Fibroblast of upper back skin (primary cell): ENCODE measurements around the gene PLCD1.
A peak's percentile ranks its signal among the peaks of the same experiment; 100 is the strongest.
"Not testable (repeated sequence)": the region's sequence is repeated elsewhere in the genome, so short reads cannot be mapped to it uniquely, and the experiment has no call there.

Experiments used
- DNase-seq: peaks from one replicate; pipeline ENCODE4 v3.0.0-alpha.2; 2013

Gene PLCD1

DNA sequence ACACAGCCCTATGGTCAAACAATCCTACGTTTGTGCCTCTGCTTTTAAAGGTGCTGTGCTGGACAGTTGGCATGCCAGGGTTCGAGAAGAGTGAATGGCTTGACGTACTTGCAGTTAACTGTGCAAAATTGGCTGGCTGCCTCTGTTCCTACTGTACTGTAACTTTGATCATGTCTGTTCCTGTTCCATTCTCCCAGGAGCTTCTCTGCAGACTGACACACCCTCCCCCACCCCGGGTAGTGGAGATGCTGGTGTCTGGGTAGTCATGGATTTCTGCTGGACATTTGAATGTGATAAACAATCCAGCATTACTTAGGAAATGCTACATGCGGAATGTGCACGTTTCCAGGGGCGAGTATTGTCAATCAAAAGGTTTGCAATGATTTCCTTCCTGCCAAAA lies 45.4 kb downstream of the PLCD1 start:
- DNase-seq, result no peak

DNA sequence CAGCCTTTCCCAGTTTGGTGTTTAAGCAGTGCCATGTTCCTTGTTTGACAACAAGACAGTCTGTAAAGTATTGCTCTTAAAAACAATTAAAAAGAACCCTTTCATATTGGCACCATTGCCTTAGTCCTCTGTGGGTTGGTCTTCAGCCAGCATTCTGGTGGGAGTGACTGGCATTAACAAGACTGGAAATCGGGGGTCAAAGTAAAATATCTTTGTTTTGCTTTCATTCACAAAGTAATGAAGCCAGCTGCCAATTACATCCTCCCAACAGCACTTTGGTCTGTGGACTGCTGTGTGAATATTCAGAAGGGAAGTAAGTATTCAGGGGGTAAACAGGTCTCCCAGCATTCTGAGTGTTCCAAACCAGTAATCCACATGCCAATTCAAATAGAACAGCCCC lies 47.1 kb downstream of the PLCD1 start:
- DNase-seq, result no peak

DNA sequence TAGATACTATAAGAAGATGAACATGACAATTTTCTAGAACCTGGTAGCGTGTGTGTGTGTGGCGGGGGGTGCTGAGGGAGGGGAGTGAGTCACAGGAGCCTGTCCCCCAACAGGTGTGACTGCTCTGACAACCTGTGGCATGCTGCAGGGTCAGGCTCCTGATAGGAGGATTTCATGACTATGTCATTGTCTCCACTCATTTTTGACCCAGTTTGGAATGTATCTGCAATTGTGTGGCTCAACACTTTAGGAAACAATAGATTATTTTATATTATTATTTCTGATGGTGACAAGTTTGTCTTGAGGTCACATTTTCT lies 48.1 kb downstream of the PLCD1 start:
- no peak for DNase-seq

DNA sequence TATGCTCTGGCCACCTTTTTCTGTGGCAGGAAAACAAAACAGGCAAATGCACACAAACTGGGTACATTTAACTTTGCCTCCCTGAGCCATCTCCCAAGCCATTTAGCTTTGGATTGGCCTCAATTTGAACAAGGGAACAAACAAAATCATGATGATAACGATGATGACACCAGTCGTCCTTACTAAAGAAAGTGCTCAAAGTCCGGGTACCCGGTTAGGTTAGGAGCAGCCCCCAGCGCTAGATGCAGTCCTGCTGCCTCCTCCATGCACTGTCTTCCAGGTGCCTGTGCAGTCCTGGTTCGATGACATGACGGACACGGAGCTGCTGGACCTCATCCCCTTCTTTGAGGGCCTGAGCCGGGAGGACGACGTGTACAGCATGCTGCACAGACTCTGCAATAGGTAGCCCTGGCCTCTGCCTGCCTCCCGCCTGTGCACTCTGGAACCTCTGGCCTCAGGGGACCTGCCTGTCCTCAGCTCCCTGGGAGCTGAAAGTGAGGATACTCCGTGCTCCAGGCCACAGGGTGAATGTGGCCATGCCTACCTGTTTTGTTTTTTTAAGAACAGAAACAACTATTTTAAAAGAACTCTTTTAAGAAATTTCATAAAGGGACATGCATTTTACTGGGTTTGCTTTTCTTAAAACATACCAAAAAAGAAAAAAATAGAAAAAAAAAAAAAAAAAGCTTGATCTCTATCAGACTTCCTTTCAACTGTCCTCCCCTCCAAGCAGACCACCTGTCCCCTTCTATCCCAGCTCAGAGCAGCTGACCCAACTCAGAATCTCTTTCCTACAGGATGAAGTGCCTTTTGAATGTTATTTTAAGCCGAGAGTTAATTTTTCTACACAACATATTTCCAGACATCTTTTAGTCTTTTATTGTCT lies 48.7 kb downstream of the PLCD1 start:
- DNase-seq, result no peak

DNA sequence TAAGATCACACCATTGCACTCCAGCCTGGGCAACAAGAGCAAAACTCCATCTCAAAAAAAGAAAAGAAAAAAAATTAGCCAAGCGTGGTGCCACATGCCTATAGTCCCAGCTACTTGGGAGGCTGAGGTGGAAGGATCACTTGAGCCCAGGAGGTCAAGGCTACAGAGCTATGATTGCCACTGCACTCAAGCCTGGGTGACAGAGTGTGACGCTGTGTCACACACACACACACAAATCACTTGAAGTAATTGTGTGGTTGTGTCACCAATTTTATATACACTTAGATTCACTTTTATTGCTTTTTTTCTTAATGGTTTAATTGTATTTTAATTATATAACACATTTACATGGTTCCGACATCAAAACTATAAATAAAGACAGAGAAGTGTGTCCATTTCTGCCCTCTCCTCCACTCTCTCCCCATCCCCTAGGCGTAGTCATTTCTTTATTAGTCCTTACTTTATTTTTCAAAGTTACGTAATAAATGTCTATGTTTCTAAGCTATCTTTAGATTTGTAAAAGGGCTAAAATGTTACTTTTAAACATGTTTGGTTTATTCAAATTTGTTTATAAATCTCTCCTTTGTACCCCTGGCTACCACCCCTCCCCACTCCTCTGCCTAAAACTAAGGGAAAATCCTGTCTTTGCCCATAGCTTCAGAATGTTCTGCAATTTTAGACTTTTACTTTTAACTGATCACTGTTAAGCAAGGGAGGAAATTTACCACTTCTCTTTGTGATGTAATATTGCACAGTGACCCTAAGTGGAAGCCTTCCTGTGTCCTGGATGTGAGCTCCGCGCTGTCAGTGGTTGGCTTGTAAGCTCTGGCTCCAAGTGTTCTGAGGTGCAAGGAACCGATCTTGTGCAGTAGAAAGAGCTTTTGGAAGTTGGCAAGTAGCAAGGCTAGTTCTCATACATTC lies 49.6 kb downstream of the PLCD1 start:
- no peak for DNase-seq

DNA sequence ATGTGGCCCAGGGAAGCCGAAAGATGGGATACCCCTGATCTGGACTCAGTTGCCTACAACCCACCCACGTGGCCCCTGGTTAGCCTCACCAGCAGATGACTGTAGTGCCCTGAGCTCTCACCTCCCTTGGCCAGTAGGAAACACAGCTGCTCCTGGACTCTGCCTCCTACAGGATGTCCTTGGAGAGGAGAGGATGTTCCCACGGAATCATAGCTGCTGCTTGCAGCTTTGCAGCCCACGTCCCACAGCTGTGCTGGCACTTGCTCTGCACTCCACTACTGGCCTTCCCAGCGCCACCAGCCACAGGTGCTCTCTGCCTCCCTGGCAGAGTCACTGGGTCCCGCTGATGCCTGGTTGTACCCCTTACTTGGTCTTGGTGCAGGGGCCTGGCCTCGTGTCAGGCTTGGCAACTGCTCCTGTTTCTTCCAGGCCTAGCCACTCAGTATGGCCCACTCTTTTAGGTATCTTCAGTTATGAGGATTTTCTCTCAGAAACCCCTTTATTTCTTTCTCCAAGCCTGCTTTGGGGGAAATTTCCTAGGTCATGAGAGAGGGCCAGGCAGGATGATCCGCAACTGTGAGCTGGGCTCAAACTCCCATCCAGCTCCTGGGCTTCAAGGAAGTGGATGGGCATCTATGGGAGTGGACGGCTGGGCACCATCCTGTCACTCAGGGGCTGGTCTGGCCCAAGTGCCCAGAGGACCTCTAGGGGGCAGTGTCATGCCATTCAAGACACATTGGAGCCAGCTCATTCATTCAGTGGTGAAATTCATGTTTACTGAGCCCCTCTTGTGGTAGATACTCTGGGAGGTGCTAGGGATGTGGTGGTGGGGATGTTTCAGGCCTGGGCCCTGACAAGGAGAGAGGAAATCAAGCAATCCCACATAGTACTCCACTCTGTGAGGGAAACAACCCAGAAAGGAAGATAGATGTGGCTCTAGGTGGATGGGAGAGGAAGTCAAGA lies 55.0 kb downstream of the PLCD1 start:
- DNase-seq, result peak; percentile 56

DNA sequence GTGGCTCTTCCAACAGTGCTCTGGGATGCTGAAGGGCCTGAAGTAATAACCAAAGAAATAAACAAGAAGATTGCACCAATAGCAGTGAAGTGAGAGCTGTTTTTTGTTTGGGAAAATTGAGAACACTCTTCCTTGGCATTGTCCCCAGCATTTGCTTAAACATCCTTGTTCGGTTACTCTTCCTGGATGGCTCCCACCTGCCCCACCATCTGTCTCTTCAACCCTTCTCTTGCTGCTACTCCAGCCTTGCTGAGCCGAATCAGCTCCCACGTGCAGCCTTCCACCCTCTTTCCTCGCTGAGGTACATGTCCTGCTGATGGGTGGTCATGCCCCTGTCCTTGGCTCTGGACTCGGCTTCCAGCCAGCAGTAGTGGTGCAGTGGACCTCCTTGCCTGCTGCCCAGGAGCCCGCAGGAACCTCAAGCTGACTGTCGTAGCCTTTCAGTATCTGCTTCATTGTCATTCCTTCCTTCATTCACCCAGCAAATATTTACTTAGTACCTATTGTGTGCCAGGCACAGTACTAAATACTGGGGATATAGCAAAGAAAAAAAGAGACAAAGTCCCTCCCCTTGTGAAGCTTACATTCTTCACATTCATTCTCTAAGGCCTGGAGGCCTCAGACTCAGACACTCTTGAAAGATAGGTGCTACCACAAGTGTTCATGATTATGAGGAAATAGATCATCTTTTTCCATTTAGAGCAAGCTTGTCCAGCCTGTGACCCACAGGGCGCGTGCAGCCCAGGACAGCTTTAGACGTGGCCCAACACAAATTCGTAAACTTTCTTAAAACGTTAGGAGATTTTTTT lies 56.0 kb downstream of the PLCD1 start:
- DNase-seq, result no peak

DNA sequence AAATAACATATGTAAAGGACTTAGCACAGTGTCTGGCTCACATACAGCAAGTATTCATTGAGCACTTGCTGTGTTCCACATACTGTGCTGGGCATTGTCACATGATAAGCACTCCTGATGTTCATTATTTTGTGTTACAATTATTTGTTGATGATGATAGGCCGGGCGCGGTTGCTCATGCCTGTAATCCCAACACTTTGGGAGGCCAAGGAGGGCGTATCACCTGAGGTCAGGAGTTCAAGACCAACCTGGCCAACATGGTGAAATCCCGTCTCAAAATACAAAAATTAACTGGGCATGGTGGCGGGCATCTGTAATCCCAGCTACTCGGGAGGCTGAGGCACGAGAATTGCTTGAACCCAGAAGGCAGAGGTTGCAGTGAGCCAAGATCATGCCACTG lies 57.4 kb downstream of the PLCD1 start:
- DNase-seq, result not testable (repeated sequence)

DNA sequence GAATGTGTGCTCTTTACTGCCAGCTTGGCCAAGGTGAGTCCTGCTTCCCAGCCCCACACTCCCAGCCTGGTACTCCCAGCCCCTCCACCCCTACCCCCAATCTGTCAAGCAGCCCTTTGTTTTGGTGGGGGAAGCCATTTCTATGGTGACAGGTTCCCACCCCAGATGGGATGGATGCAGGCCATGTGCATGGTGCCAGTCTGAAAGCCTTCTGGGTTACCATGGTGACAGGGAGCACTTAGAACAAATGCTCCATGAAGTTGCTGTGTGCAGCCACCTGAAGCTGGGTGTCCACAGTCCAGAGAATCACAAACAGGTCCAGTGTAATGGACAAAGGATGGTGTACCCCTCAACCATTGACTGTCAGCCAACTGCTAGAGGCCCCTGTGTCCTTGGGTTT lies 58.0 kb downstream of the PLCD1 start:
- DNase-seq, result no peak

DNA sequence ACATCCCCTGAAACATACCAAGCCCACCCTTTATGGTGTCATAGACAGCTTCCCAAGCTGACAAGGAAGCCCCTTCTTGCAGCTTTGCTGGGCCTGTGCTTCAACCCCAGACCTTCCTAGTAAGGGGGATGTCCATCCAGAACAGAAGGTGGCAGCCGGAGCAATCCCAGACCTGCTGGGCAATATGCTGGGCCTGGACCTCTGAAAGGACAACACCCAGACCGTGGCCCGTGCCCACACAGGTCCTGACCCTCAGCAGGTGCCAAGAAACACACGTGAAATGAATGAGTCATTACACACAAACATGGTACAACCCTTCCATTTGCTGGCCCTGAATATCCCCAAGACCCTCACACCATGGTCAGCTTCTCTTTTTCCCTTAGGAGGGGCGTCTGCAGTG lies 58.6 kb downstream of the PLCD1 start:
- no peak for DNase-seq

DNA sequence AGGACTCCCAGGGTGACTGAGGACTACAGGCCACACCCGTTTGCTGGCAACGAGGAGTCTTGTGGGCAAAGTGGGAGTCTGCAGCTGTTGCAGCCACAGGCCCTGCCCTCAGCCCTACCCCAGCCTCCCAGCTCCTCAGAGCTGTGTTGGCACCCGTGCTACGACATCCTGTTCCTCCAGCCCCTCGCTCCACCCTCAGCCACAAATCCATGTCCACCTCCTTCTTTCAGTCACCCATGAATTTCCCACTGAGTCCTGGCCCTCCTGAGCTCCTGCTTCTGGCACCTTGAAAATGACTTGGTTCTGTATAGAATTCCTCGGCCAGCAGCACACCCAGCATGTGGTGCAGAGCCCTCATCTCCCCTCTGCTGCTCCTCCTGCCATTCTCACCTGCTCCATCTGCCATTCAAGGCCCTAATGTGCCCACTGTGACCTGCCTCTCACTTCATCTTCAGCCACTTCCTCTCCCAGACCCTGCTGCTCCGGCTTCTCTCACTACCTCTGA lies 59.8 kb downstream of the PLCD1 start:
- DNase-seq, result no peak

DNA sequence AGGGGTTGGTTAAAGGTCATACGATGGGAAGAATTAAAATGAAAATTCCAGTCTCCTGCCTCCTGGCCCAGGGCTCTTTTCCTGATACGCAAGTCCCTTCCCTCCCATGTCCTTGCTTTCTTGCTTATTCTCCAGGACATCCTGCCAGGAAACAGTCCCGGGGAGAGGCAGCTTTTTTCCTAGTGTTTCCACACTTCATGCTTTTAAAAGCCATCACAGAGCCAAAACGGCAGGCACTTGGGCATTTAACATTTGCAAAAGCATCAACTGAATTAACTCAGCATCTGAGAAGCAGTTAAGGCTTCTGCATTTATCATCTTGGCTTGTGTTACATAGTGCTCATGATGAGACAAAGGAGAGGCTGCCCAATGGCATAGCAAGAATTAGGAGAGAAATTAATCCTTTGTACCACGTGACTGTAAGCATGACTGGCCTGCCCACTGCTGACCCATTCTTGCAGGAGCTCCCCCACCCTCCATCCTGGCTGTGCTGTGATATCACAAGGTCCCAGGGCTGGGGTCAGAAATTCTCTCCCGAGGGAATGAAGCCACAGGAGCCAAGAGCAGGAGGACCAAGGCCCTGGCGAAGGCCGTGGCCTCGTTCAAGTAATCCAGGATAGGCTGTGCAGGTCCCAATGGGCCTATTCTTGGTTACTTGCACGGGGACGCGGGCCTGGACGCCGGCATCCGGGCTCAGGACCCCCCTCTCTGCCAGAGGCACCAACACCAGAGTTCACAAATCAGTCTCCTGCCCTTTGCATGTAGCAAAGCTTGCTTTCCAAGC lies 60.4 kb downstream of the PLCD1 start:
- DNase-seq, result no peak

DNA sequence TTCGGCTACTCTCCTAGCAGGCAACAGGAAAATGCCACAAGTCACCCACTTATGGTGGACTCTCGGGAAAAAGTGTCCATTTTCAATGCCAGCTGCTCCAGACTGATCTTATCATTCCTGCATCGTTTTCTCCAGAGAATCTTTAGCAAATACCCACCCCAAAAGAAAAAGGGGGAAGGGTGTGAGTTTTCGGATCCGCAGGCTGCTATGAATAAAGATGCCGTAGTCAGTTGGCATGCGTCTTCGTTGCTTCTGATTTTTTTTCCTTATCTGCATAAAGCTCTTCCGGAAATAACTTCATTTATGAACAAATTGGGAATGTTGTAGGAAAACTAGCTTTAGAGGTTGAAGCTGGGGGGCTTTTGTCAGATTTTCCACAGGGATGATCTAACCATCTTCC lies 61.2 kb downstream of the PLCD1 start:
- DNase-seq, result no peak

DNA sequence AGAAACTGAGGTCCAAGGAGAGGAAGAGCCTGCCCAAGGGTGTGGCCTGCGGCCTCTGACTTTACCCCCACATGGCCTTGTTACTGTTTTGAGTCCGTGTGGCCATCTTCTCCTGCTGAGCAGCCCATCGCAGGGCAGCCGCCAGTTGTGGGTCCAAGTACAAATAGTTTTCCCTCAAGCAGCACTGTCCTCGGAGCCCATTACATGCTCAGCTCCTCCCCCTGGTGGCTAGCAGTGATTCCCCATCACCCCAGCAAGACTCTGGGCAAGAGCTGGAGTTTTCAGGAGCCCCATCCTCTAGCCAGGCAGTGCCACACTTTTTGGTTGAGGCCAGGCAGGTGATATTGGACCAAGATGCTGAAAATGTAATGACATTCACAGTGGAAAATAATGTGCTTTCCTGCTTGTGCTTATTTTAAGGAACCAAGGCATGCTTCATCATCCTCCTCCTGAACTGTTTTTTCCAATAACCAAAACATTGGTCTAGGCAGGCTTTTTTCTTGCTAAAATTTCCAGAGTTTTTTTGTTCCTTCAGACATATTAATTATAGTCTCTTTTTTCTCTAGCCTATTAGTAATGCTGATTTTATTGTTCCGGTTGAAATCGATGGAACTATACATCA lies 62.1 kb downstream of the PLCD1 start:
- DNase-seq, result peak; percentile 65

DNA sequence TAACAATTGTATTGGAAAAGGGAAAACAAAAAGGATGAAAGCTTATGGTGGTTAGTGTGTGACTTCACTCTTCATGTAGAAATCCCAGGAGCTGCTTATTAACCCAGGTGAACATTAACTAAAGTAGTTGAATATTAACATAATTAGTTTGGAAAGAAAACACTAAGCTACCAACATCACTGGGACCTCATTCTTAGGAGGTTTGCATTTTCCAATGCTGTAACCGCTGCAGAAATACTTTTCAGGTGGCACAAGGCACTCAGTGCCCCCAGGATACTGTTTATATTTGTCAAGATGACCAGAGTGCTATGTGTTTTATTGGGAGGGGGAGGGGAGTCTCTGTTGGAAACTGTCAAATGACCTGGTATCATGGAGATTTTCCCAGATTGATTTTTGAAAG lies 64.7 kb downstream of the PLCD1 start:
- DNase-seq, result no peak

DNA sequence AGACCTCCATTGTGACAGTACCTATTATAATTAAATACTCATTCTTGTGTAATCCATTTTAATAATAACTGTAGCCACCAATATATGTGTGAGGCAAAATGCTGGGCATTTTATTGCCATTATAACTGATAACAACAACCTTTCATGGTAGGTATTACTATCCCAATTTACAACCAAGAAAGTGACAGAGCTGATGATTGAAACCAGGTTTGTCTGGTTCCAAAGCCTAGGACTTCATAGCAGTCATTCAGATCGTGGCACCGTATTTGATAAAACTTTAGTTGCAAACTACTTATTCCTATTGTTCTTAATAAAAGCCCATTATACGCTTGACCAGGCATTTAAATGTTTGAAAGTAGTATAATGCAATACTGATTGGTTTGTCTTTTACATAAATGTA lies 65.3 kb downstream of the PLCD1 start:
- DNase-seq, result no peak

DNA sequence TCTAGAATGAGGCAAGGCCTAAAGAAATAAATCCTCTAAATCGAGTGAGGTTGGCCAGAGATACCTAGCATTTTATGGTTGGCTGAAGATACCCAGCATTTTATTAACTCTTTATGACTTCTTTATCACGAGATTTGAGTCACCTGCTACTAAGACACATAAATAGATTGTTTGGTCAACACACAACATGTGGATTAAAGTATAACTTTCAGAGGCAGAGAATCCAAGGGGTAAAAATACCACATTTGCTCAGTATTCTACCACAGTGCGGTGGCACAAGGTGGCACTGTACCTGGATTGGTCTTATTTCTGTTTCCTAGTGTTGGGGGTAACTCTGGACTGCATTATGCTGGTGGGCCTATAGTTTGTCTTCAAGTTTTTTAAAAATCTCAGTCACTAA lies 65.8 kb downstream of the PLCD1 start:
- DNase-seq, result no peak

DNA sequence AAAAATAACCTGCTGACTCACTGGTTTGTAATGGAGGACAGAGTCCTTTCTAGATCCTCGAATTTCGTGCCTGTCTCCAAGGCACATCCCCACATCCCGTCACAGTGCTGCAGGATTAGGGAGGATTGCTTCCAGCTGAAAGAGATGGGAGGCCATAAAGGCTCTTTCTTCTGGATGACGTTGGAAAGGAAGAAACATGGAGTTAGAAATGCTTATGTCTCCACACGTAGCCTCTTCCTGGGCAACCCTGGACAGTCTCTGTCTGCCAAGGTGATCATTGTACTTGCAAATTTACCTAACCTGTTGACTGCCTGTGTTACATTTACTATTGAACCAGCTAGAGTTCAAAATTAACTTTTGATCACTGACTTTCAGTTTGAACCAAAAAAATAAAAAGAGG lies 66.4 kb downstream of the PLCD1 start:
- peak; percentile 53 for DNase-seq

DNA sequence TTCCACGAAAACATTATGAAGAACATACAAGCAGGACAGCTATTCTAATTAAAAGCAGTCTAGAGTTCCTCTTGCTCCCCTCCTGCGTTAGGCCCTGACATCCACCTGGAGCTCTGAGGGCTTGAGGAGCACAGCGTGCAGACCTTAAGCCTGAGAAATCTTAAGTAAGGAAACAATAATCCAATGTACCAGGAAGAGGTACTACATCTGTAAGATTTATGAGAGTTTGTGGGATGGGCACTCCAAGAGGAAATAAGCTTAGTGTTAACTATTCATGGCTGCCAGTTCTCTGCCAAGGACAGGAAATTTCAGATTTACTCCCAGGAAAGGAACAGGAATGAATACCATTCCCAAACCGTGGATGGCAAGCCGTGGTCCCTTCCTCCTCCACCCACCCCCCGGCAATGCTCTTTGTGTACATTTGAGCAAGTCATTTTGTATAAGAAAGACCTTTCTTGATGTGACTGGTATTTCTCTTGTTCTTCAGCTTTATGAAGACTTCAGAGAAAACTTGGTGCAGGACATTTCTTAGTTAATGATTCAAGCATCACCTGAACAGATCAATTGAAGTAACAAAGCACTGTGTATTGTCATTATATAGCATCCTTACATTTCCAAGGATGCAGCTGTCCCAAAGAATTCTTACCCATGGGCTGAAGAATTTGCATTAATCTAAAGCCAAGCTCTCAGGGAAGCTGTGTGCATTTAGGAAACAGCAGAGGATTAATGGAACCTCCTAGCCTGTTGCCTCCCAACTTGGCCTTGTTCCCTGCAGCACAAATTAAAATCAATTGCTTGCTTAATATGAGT lies 67.6 kb downstream of the PLCD1 start:
- DNase-seq, result no peak

DNA sequence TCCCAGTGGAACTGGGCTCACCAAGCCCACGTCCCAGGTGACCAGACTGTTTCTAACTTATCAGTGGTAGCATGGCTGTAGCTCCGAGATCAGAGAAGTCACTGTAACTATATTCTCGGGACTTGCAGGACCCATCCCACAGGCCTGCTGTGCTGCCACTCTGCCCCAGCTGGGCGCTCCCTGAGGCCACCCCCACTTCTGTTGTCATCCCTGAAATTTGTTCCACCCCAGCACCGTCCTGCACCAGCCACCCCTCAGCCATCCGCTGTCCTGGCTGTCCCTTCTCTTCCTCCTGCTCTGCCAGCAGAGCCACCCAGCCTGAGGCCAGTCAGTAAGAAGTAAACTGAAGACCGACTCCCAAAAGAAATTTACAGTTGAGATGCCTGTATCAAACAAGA lies 71.9 kb downstream of the PLCD1 start:
- DNase-seq, result no peak
